H1 (cell line): ENCODE data around the gene PSG5. TPM values are rescaled to one million over a fixed set of nuclear protein-coding genes. Genes with fewer than 3 reads are reported as not detected.
"Not testable (repeated sequence)": the region's sequence is repeated elsewhere in the genome, so short reads cannot be mapped to it uniquely, and the experiment has no call there.

Experiments used
- CTCF ChIA-PET: fragments of 300-600 bp; sonication (Branson Sonifier 250); formaldehyde crosslinking; loops from one replicate; lab custom pipeline; 2021; ENCODE audit not compliant: partially characterized antibody; lab: Charles Lee
- POLR2A ChIA-PET: fragments of 300-600 bp; sonication (Branson Sonifier 250); formaldehyde crosslinking; loops from one replicate; lab custom pipeline; 2021; ENCODE audit warnings: inconsistent platforms; ENCODE audit not compliant: partially characterized antibody; lab: Charles Lee
- DNase-seq, 2 experiments: peaks; one replicate each; pipeline versions ENCODE4 v3.0.0 to v3.0.0-alpha.2; 2010 to 2022; ENCODE audit warnings: low spot score in 2 of 2, low read depth in 1 of 2, mixed read lengths in 1 of 2
- FAIRE-seq: peaks from 2 replicates; lab custom pipeline; 2011; peaks lifted over from hg19 to GRCh38; lab: Jason Lieb, UNC
- H2AFZ ChIP-seq: 2 replicates; pipeline ENCODE4 v1.8.1; 2012; ENCODE audit warnings: low read length, inconsistent platforms
- H2AK5ac ChIP-seq: 2 replicates; pipeline ENCODE4 v1.6.1; 2013; ENCODE audit warnings: low read depth, low read length
- H2BK120ac ChIP-seq: replicated peaks from 2 replicates; pipeline ENCODE3; 2013; ENCODE audit warnings: low read depth, low read length, inconsistent platforms
- H2BK12ac ChIP-seq: 2 replicates; pipeline ENCODE4 v1.6.1; 2013; ENCODE audit warnings: low read depth, low read length
- H2BK15ac ChIP-seq: 2 replicates; pipeline ENCODE4 v1.6.1; 2013; ENCODE audit warnings: low read length
- H2BK20ac ChIP-seq: 2 replicates; pipeline ENCODE4 v1.6.1; 2013; ENCODE audit warnings: low read length
- H2BK5ac ChIP-seq: 2 replicates; pipeline ENCODE4 v1.6.1; 2013; ENCODE audit warnings: low read depth, low read length
- H3K14ac ChIP-seq: 2 replicates; pipeline ENCODE4 v1.6.1; 2013; ENCODE audit warnings: inconsistent platforms; ENCODE audit not compliant: insufficient read length
- H3K18ac ChIP-seq: 2 replicates; pipeline ENCODE4 v1.6.1; 2013; ENCODE audit warnings: low read length; ENCODE audit errors: extremely low read depth
- H3K23ac ChIP-seq: 2 replicates; pipeline ENCODE4 v1.6.1; 2013; ENCODE audit warnings: inconsistent platforms; ENCODE audit not compliant: insufficient read length
- H3K23me2 ChIP-seq: 2 replicates; pipeline ENCODE4 v1.6.1; 2013; ENCODE audit warnings: low read depth, low read length
- H3K27ac ChIP-seq: 2 replicates; pipeline ENCODE4 v1.6.1; 2011; ENCODE audit warnings: low read depth, low read length, inconsistent platforms
- H3K27me3 ChIP-seq, 4 experiments: replicated peaks in 1 of 4; 1 replicate in 1 of 4; 2 replicates in 3 of 4; pipeline versions ENCODE4 v1.6.1 to v1.8.1; 2011 to 2013; ENCODE audit warnings: low read length in 3 of 4, mild to moderate bottlenecking in 3 of 4, inconsistent platforms in 2 of 4, mixed read lengths in 2 of 4, moderate library complexity in 1 of 4; ENCODE audit not compliant: control insufficient read depth in 3 of 4, insufficient read depth in 3 of 4; ENCODE audit errors: extremely low read depth in 1 of 4
- H3K36me3 ChIP-seq, 4 experiments: 2 replicates each; pipeline versions ENCODE4 v1.6.1 to v1.8.1; 2011 to 2013; ENCODE audit warnings: mild to moderate bottlenecking in 4 of 4, low read length in 3 of 4, moderate library complexity in 2 of 4, control low read depth in 1 of 4, inconsistent platforms in 1 of 4; ENCODE audit not compliant: insufficient read depth in 4 of 4, control insufficient read depth in 2 of 4
- H3K4ac ChIP-seq: replicated peaks from 2 replicates; pipeline ENCODE3; 2013; ENCODE audit warnings: low read length, low read depth, mixed read lengths, inconsistent platforms; ENCODE audit not compliant: insufficient read length
- H3K4me1 ChIP-seq, 4 experiments: replicated peaks in 1 of 4; 1 replicate in 1 of 4; 2 replicates in 3 of 4; pipeline versions ENCODE4 v1.6.1 to v1.8.1; 2011 to 2013; ENCODE audit warnings: low read length in 3 of 4, inconsistent platforms in 2 of 4, mixed read lengths in 1 of 4; ENCODE audit not compliant: insufficient read depth in 4 of 4, control insufficient read depth in 3 of 4
- H3K4me2 ChIP-seq, 2 experiments: 2 replicates each; pipeline versions ENCODE4 v1.6.1 to v1.8.1; 2011 to 2013; ENCODE audit warnings: low read depth in 2 of 2, low read length in 2 of 2, control low read depth in 1 of 2, inconsistent platforms in 1 of 2, mild to moderate bottlenecking in 1 of 2; ENCODE audit not compliant: insufficient read depth in 1 of 2
- H3K4me3 ChIP-seq, 4 experiments: fragments of 200-600, 300-600 bp in 1 of 4; sonication (generic), shearing (Covaris generic), sonication (Bioruptor Twin) in 1 of 4; 2 replicates each; pipeline versions ENCODE4 v1.5.1 to v1.8.1; 2011 to 2016; ENCODE audit warnings: low read length in 4 of 4, low read depth in 3 of 4, control low read depth in 2 of 4, inconsistent platforms in 2 of 4, mild to moderate bottlenecking in 2 of 4, mixed read lengths in 1 of 4, moderate library complexity in 1 of 4; ENCODE audit not compliant: insufficient read depth in 2 of 4; ENCODE audit errors: extremely low read depth in 1 of 4
- H3K56ac ChIP-seq: replicated peaks from 2 replicates; pipeline ENCODE3; 2013; ENCODE audit warnings: low read depth, mild to moderate bottlenecking, mixed read lengths, low read length, inconsistent platforms; ENCODE audit not compliant: insufficient read length
- H3K79me1 ChIP-seq: 2 replicates; pipeline ENCODE4 v1.6.1; 2013; ENCODE audit warnings: low read depth, low read length, control low read depth
- H3K79me2 ChIP-seq, 2 experiments: 2 replicates each; pipeline versions ENCODE4 v1.6.1 to v1.8.1; 2012 to 2013; ENCODE audit warnings: low read length in 2 of 2, mild to moderate bottlenecking in 2 of 2, inconsistent platforms in 1 of 2; ENCODE audit not compliant: insufficient read depth in 2 of 2, control insufficient read depth in 1 of 2
- H3K9ac ChIP-seq, 4 experiments: replicated peaks in 1 of 4; 1 replicate in 1 of 4; 2 replicates in 3 of 4; pipeline versions ENCODE4 v1.6.1 to v1.8.1; 2011 to 2013; ENCODE audit warnings: low read depth in 3 of 4, low read length in 3 of 4, control low read depth in 2 of 4, mild to moderate bottlenecking in 2 of 4, moderate library complexity in 2 of 4, inconsistent platforms in 1 of 4; ENCODE audit errors: extremely low read depth in 1 of 4
- H3K9me3 ChIP-seq, 2 experiments: 2 replicates each; pipeline versions ENCODE4 v1.6.1 to v1.8.1; 2012 to 2013; ENCODE audit warnings: mild to moderate bottlenecking in 2 of 2, moderate library complexity in 2 of 2, control low read depth in 1 of 2, inconsistent platforms in 1 of 2, low read depth in 1 of 2, low read length in 1 of 2, mixed read lengths in 1 of 2; ENCODE audit not compliant: insufficient read depth in 2 of 2
- H4K20me1 ChIP-seq, 2 experiments: replicated peaks in 1 of 2; 2 replicates each; pipeline versions ENCODE3 to v1.8.1; 2011 to 2013; ENCODE audit warnings: inconsistent platforms in 2 of 2, low read length in 2 of 2, mild to moderate bottlenecking in 1 of 2; ENCODE audit not compliant: insufficient read depth in 2 of 2, control insufficient read depth in 1 of 2
- H4K5ac ChIP-seq: 2 replicates; pipeline ENCODE4 v1.6.1; 2013; ENCODE audit warnings: low read length, low read depth, mixed read lengths, inconsistent platforms; ENCODE audit not compliant: insufficient read length
- H4K8ac ChIP-seq: 2 replicates; pipeline ENCODE4 v1.8.0; 2013; ENCODE audit warnings: mild to moderate bottlenecking, moderate library complexity, low read length, inconsistent platforms; ENCODE audit not compliant: insufficient read depth; ENCODE audit errors: extremely low read depth
- H4K91ac ChIP-seq: replicated peaks from 2 replicates; pipeline ENCODE3; 2013; ENCODE audit warnings: low read length, mixed read lengths, inconsistent platforms; ENCODE audit not compliant: insufficient read length
- WGBS, 2 experiments: shearing (Covaris generic) in 1 of 2; methylation state at CpG; one replicate each; pipeline versions ENCODE4 v1.1.6 to v1.1.7; 2013 to 2015; ENCODE audit warnings: low lambda C conversion rate in 2 of 2, mixed read lengths in 2 of 2, inconsistent platforms in 1 of 2, low coverage in 1 of 2, missing lambda C conversion rate in 1 of 2; ENCODE audit not compliant: insufficient replicate concordance in 2 of 2, insufficient coverage in 1 of 2, insufficient read length in 1 of 2; ENCODE audit errors: extremely low coverage in 1 of 2, missing lambda C conversion rate in 1 of 2; 5-methylcytosine and 5-hydroxymethylcytosine counted together
- polyA plus RNA-seq, 7 experiments: library from polyadenylated mRNA; depleted of rRNA in 3 of 7; stranded (reverse) in 5 of 7; unstranded in 2 of 7; fragments of >200 nt in 5 of 7; fragments of 200-250 nt in 2 of 7; gene quantifications; 1 replicate in 5 of 7; 2 replicates in 1 of 7; 4 replicates in 1 of 7; pipeline versions ENCODE4 v1.2.1 to v1.2.3, GENCODE V29; 2011 to 2013; ENCODE audit warnings: missing spikeins in 2 of 7, mixed read lengths in 2 of 7
- total RNA-seq: library from RNA; stranded (reverse); fragmentation: NEBNext Ultra II Directional; extraction: Animal tissue kit (Norgen Biotek cat#: 25700); gene quantifications from 2 replicates; pipeline ENCODE4 v1.2.1, GENCODE V29; 2021

The PSG5 gene
- total and polyA plus RNA-seq, 2 of the 8 experiments (the other 6 are each of a cell fraction or from before 2014, with no cell fraction given), result not detected

DNA sequence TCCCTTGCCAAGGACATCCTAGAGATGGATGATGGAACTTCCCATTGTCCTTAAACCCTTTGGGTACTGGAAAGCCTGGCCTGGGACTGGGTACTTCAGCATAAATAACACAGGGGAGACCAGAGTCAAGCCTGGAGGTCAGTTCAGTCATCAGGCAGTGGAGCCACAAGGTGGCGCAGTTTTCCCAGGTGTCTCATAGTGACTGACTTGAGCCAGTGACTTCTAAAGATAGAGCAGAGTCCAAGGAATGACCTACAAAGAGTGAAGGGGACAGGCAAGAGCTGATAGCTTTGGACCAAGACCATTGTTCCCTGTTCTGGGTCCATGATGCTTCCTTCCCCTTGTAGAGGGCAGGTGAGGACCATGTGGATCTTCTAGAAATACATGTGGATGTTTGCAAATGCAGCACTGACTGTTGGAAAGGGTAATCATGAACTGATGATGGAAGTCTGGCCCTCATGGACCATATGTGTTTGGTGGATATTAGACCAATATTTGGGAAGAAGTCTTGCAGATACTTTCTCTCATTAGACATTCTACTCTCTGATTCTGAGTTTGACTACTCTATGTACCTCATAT is 6.7 kb downstream of the PSG5 start:
- H3K23me2 ChIP-seq, H2BK120ac ChIP-seq, H3K4me2 ChIP-seq, DNase-seq, H3K56ac ChIP-seq, H2AFZ ChIP-seq, H3K27me3 ChIP-seq, H3K14ac ChIP-seq, H3K23ac ChIP-seq, H2BK15ac ChIP-seq, FAIRE-seq, H2BK5ac ChIP-seq, H3K4ac ChIP-seq, H2BK20ac ChIP-seq, H3K18ac ChIP-seq, H3K36me3 ChIP-seq, H3K4me1 ChIP-seq, H4K91ac ChIP-seq, H3K9ac ChIP-seq, H3K79me1 ChIP-seq, H3K4me3 ChIP-seq, H4K5ac ChIP-seq, H3K27ac ChIP-seq, H4K20me1 ChIP-seq, H3K79me2 ChIP-seq, POLR2A ChIA-PET, H2AK5ac ChIP-seq, H2BK12ac ChIP-seq, H4K8ac ChIP-seq, CTCF ChIA-PET: not testable (repeated sequence)
- WGBS, 2 experiments, result 42% methylated on average over 1 of the region's 1 CpG; no CpG with 5 or more reads in 1 of the 2 experiments
- peaks cover 7 to 54% of the 10 kb centered on the region in 2 experiments for H3K9me3 ChIP-seq

DNA sequence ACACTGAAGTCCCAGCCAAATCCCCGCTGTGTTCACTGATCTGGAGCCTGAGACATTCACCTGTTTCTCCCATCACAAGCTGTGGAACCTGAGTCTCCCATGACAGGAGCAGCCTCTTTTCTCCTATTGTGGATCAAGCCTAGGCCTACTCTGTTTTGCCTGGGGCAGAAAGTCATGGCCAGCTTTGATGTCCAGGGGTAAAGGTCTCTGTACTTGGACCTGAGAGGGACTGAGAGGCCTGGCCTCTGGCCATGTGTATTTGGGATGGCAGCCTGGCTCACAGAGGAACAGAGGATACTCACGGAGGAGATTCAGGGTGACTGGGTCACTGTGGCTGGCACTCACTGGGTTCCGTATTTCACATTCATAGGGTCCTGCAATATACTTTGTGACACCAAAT is 7.8 kb downstream of the PSG5 start:
- H4K20me1 ChIP-seq, result not testable (repeated sequence)

More for the DNA sequence above, 7.8 kb downstream of the PSG5 start:
- H3K4ac ChIP-seq, H4K8ac ChIP-seq, H2BK12ac ChIP-seq, H3K4me1 ChIP-seq, H3K27me3 ChIP-seq, H2BK20ac ChIP-seq, H3K56ac ChIP-seq, H3K23ac ChIP-seq, H2AK5ac ChIP-seq, H3K18ac ChIP-seq, H2BK15ac ChIP-seq, H3K4me2 ChIP-seq, H3K79me1 ChIP-seq, FAIRE-seq, H2BK120ac ChIP-seq, CTCF ChIA-PET, H3K36me3 ChIP-seq, DNase-seq, POLR2A ChIA-PET, H2BK5ac ChIP-seq, H3K79me2 ChIP-seq, H3K23me2 ChIP-seq, H3K4me3 ChIP-seq, H3K9ac ChIP-seq, H2AFZ ChIP-seq, H3K27ac ChIP-seq, H4K91ac ChIP-seq, H3K14ac ChIP-seq, H4K5ac ChIP-seq: not testable (repeated sequence)
- WGBS, 2 experiments, result 100% methylated on average over 1 of the region's 3 CpGs; no CpG with 5 or more reads in 1 of the 2 experiments
- H3K9me3 ChIP-seq, result peaks cover 7 to 51% of the 10 kb centered on the region in 2 experiments; a peak in 3 of 4 replicates
